ENCODE results near the gene SLC40A1.

SLC40A1 gene

DNA sequence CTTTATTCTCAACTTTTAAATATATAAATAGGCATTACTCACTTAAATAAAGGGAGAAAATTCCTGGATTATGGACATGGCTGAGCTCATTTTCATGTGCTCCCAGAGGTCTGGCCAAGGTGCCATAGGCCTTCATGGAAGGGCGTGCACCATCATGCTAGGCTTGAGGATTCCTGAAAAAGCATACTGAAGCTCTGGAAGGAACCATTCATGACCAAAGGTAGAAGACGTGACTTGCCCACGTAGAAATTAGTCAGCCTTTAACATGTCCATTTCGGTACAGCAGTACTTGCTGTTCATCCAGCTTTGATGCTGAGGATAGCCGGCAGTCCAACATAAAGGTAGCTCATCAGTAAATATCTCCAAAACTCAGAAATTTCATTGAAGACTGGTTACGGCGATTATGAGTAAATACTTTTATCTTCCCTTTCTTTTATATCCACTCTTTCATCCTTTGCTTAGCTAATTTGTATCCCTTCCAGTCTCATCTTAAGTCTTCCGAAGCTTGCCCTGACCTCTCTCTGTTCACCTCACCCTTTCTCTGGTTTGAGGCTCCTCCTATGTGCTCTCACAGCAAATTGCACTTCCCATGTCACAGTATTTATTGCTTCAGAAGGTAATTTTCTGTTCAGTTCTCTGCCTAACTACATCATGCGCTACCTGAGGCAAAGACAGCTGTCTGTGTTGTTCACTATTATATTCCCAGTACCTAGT lies 48.4 kb upstream of the SLC40A1 start:
- no peaks in the 10 kb centered on the region for H3K36me3 ChIP-seq (ENCODE audit: insufficient read depth, low read length)
- no peaks in the 10 kb centered on the region for H3F3A ChIP-seq (ENCODE audit: low read depth)
- H3K4me1 ChIP-seq (ENCODE audit: insufficient read depth, low read length, poor library complexity, severe bottlenecking) = peaks cover 8% of the 10 kb centered on the region
- H4K20me1 ChIP-seq (ENCODE audit: insufficient read depth, low read length, poor library complexity, severe bottlenecking) = no peaks in the 10 kb centered on the region
- H3K4me3 ChIP-seq (ENCODE audit: low read length, poor library complexity, severe bottlenecking) = no peak overlapping the region
- no peaks in the 10 kb centered on the region for H3K9me3 ChIP-seq (ENCODE audit: insufficient read depth, low read depth, low read length)
- no peak overlapping the region for H3K4me2 ChIP-seq (ENCODE audit: low read depth, low read length, poor library complexity, severe bottlenecking)
- H3K9me2 ChIP-seq (replicated peaks; ENCODE audit: low read depth, low read length) = no peaks in the 10 kb centered on the region
- no peaks in the 10 kb centered on the region for H3K79me2 ChIP-seq (ENCODE audit: insufficient read depth, low read length)
- TF ChIP-seq, protein P1, sequence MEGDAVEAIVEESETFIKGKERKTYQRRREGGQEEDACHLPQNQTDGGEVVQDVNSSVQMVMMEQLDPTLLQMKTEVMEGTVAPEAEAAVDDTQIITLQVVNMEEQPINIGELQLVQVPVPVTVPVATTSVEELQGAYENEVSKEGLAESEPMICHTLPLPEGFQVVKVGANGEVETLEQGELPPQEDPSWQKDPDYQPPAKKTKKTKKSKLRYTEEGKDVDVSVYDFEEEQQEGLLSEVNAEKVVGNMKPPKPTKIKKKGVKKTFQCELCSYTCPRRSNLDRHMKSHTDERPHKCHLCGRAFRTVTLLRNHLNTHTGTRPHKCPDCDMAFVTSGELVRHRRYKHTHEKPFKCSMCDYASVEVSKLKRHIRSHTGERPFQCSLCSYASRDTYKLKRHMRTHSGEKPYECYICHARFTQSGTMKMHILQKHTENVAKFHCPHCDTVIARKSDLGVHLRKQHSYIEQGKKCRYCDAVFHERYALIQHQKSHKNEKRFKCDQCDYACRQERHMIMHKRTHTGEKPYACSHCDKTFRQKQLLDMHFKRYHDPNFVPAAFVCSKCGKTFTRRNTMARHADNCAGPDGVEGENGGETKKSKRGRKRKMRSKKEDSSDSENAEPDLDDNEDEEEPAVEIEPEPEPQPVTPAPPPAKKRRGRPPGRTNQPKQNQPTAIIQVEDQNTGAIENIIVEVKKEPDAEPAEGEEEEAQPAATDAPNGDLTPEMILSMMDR (conservative IDR thresholded peaks at IDR 0.05; ENCODE audit: low read length) = peak; percentile 53
- TF ChIP-seq EZH2phosphoT487 (IDR thresholded peaks at IDR 0.05; ENCODE audit: borderline replicate concordance) = no peak
- no peaks in the 10 kb centered on the region for H3K27me3 ChIP-seq (ENCODE audit: insufficient read depth, low read length, poor library complexity, severe bottlenecking)
- H3K9ac ChIP-seq (ENCODE audit: low read depth, low read length, poor library complexity, severe bottlenecking) = no peak overlapping the region
- H2AFZ ChIP-seq (ENCODE audit: low read length) = no peak overlapping the region; the same call in 1 of the 2 replicates

DNA sequence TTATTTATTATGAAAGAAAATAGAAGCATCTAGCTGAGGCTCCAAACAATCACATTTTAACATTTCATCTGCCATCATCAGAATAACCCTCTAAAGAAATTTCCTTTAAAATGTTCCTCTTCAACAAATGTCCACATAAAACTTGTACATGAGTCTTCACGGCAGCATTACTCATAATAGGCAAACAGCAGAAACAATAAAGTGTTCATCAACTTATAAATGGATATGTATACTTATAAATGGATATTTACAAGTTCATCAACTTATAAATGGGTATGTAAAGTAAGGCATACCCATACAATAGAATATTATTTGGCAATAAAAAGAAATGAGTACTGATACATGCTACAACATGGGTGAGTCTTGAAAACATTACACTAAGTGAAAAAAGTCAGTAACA lies 47.2 kb upstream of the SLC40A1 start:
- H3K4me1 ChIP-seq (ENCODE audit: insufficient read depth, low read length, poor library complexity, severe bottlenecking) = peaks cover 8% of the 10 kb centered on the region
- H3K27me3 ChIP-seq (ENCODE audit: insufficient read depth, low read length, poor library complexity, severe bottlenecking) = no peaks in the 10 kb centered on the region
- TF ChIP-seq EZH2phosphoT487 (IDR thresholded peaks at IDR 0.05; ENCODE audit: borderline replicate concordance) = no peak
- TF ChIP-seq, protein P1 (conservative IDR thresholded peaks at IDR 0.05; ENCODE audit: low read length) = no peak
- H3K36me3 ChIP-seq (ENCODE audit: insufficient read depth, low read length) = no peaks in the 10 kb centered on the region
- H3K9me2 ChIP-seq (replicated peaks; ENCODE audit: low read depth, low read length) = no peaks in the 10 kb centered on the region
- H3K4me2 ChIP-seq (ENCODE audit: low read depth, low read length, poor library complexity, severe bottlenecking) = no peak overlapping the region
- H3K4me3 ChIP-seq (ENCODE audit: low read length, poor library complexity, severe bottlenecking) = no peak overlapping the region
- no peak overlapping the region for H3K9ac ChIP-seq (ENCODE audit: low read depth, low read length, poor library complexity, severe bottlenecking)
- no peaks in the 10 kb centered on the region for H3K9me3 ChIP-seq (ENCODE audit: insufficient read depth, low read depth, low read length)
- H3F3A ChIP-seq (ENCODE audit: low read depth) = no peaks in the 10 kb centered on the region
- H4K20me1 ChIP-seq (ENCODE audit: insufficient read depth, low read length, poor library complexity, severe bottlenecking) = no peaks in the 10 kb centered on the region
- no peaks in the 10 kb centered on the region for H3K79me2 ChIP-seq (ENCODE audit: insufficient read depth, low read length)
- no peak overlapping the region for H2AFZ ChIP-seq (ENCODE audit: low read length)

DNA sequence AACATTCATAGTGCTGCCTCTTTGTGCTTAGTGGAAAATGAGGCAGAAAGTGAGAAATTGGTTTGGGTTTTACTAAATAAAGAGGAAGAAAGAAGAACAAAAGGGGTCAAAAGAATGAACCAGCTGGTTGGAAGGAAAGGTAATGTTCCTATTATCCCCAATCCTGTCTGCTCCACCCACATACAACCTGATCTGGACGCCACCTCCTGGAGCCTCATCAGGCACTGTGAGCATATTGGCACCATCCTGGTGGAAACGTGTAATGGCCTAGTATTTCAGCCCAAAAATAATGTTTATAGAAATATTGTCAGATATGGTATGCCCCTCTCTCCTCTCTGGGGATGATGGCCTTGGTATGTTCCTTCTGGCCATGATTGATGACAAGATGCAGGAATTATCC lies 45.0 kb upstream of the SLC40A1 start:
- H2AFZ ChIP-seq (ENCODE audit: low read length) = no peak overlapping the region
- H3F3A ChIP-seq (ENCODE audit: low read depth) = no peaks in the 10 kb centered on the region

More for the DNA sequence above, 45.0 kb upstream of the SLC40A1 start:
- H3K4me3 ChIP-seq (ENCODE audit: low read length, poor library complexity, severe bottlenecking) = no peak overlapping the region
- no peaks in the 10 kb centered on the region for H3K9me2 ChIP-seq (replicated peaks; ENCODE audit: low read depth, low read length)
- H3K4me2 ChIP-seq (ENCODE audit: low read depth, low read length, poor library complexity, severe bottlenecking) = no peak overlapping the region
- H3K79me2 ChIP-seq (ENCODE audit: insufficient read depth, low read length) = no peaks in the 10 kb centered on the region
- H3K27me3 ChIP-seq (ENCODE audit: insufficient read depth, low read length, poor library complexity, severe bottlenecking) = no peaks in the 10 kb centered on the region
- TF ChIP-seq, protein P1 (conservative IDR thresholded peaks at IDR 0.05; ENCODE audit: low read length) = no peak
- no peak for TF ChIP-seq EZH2phosphoT487 (IDR thresholded peaks at IDR 0.05; ENCODE audit: borderline replicate concordance)
- H3K9ac ChIP-seq (ENCODE audit: low read depth, low read length, poor library complexity, severe bottlenecking) = no peak overlapping the region
- H3K9me3 ChIP-seq (ENCODE audit: insufficient read depth, low read depth, low read length) = no peaks in the 10 kb centered on the region
- peaks cover 8% of the 10 kb centered on the region for H3K4me1 ChIP-seq (ENCODE audit: insufficient read depth, low read length, poor library complexity, severe bottlenecking)
- no peaks in the 10 kb centered on the region for H4K20me1 ChIP-seq (ENCODE audit: insufficient read depth, low read length, poor library complexity, severe bottlenecking)
- no peaks in the 10 kb centered on the region for H3K36me3 ChIP-seq (ENCODE audit: insufficient read depth, low read length)
